ENCODE results near the gene ZFP36L2.

ZFP36L2 gene

DNA sequence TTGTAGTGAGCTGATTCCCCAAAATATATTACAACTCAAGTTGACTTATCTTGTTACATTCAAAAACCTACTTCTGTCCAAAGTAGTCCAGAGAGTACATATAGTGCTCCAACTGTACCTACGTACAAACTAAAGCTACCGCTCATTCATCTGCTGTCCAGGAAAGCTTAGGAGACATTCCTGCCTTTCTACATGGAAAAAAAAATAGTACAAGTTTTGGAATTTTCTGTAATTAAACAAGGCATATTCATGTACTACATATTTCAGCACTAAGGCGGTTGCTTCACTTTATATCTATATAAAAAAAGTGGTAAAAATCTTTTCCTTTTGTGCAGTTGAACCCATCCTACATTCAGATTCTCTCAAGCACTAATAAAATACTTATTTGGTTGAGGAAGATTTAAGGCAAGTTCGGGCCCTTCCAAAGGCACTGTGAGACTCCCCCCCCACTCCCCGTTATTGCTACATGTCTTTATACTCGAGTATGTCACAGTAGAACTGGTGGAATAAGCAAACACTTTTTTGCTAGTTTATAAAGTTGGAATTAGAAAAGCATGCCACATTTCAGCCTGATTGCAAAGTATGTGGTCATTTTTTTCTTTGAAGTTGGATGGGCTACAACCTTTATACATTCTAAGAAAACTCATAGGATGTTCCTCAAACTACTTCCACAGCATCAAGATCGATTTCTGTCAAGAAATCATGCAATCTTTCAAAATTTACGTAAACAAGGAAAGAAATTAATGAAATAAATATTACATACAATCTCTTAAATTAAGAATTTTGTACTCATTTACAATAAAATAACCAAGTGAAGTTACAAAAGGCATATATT lies 3.7 kb downstream of the ZFP36L2 start:
- DNase-seq = no peak

DNA sequence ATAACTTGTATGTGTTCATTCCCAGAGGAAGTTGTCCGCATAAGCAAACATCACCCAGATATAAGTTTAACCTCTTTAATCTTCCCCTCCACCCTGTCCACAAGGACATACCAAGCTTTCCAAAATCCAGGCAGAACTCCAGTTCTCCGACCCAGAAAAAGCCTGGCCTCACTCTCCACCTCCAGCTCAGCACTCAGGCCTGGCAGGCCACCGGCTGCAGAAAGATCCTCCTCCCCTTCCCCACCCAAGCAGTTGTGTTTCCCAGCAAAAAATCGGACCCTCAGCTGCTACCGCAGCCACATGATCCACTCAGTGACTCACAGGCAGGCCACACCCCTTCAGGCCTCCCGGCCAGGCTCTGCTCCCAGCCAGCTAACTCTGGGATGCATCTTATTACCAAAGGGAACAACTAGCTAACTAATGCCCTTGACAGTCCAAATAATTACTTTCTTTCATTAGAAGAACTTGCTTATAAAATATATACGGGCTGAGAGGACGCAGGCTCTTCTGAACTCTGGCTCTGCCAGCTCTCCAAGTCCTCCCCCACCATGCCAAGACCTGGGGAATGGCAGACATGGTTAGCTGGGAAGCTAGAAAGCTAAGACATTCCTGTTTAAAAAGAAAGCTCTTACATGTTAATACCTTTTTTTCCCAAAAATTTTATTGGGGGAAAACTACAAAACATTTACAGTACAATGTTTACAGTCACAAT lies 4.5 kb downstream of the ZFP36L2 start:
- no peak for DNase-seq

DNA sequence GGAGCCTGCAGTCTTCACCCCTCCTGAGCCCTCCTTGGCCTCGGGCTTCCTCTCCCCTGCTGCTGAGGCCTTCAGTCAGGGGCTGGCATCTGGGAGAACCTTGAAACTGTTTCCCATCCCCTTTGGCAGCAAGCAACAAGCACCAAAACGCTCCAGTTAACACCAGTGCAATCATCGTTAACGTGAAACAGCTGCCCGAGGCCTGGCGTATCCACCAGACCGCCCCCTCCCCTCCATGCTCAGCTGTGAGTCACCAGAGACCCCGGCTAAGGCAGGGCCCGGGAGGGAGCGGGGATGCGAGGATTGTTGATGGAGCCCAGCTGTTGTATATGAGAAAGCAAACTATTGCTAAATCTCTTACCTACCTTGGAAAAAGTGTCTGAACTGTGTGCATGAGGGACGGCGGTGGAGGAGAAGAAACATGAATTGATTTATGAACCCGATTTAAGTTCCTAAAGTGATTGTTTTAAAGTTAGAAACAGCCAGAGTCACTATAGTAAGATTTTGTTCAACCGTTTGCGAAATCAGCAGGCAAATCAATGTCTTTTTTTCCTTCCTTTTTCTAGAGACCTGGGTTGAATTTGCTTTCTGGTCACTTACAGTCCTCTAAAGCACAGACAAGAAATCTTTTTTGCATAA lies 5.2 kb downstream of the ZFP36L2 start:
- DNase-seq = no peak

DNA sequence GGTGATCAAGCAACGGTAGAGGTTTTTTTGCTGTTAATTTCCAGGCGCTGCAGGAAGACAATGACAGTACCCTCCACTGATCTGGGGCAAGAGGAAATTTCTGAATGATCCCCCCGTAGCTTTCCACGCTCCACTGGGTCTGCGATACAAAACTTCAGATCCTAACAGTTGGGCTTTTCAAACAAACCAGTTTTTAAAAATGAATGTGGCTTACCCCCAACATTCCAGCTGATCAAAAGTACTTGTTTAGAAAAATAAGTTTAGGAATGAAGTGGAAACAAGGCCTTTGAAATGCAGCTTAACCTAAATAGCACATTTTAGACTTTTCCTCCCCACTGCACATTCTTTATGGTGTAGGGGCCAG lies 5.7 kb downstream of the ZFP36L2 start:
- DNase-seq = no peak

DNA sequence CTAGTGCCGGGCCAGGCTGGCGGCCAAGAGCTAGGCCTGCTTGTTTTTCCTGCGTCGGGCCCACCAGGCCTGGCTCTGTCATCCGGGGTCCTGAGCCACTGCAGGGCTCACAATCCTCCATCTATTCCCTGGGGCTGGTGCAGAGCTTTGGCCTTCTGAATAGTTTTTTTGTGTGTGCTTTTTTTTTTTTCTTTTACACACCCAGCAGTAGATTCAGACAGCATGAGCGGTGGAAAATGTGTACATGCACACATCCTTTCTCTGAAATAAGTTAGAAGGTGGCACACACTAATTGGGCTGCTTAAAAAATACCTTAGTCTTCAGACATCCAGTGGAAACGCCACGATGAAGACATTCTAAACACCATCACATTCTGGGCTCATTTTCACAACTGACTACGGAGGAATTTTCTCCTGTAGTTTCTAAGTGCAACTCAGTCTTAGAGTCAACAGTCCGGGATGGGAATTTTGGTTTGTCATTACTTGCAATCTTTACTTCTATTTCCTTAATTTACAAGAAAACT lies 6.1 kb downstream of the ZFP36L2 start:
- DNase-seq = no peak

DNA sequence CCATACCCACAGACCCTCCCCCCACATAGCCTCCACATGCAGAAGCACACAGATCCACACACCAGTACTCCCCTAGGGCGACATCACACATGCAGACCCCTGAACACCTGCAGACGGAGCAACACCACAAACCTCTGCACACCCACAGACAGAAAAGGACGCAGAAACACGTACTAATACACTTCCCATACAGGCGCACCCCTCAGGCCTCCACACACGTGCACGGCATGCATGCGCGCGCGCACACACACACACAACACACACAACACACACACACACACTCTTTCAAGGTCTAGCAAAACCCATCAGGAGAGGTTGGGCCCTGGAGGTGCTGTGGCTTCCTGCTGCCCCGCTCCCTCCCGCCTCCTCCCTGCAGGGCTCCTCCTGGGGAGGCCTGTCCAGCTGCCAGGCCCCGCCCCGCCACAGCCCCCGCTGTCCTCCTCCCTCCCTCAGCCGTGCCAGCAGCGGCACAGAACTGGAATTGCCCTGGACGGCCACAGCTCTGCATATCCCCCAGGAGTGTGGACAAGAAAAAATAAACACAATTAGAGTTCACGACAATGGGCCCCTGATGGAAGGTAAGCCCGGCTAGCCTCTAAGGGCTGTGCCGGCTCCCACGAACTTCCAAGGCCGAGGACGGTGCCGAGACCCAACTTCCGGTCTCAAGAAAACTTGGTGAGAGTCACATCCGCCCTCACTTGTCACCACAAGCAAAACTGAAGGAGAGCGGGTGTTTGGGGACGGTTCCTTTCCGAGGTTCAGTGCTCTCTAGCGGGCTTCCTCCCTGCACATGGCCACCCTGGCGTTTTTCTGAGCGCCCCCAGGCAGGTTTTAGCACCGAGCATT lies 6.8 kb downstream of the ZFP36L2 start:
- peak; percentile 78 for DNase-seq

DNA sequence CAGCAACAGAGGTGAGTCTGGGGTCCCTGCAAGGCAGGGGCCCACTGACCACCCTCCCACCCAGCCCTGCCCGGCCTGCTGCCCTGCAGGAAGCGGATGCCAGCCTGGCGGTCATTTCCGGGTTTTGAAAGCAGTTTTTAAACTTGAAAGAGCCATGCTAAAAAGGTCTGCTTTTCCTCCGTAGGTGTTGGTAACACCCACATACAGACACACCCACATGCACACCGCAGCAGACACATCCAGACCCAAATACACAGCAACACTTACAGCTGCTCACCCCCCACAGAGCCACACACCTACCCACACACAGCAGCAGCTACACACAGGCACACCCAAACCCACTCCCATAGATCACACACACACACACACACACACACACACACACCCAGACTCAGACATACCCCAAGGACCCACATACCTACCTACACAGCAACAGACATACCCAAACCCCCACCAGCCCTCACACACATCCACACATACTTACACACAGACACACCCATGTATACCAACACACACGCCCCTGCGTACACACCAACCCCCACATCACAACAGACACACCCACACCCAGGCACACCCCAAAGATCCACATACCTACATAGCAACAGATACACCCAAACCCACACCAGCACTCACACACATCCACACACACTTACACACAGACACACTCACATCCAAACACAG lies 7.6 kb downstream of the ZFP36L2 start:
- DNase-seq = peak; percentile 67

DNA sequence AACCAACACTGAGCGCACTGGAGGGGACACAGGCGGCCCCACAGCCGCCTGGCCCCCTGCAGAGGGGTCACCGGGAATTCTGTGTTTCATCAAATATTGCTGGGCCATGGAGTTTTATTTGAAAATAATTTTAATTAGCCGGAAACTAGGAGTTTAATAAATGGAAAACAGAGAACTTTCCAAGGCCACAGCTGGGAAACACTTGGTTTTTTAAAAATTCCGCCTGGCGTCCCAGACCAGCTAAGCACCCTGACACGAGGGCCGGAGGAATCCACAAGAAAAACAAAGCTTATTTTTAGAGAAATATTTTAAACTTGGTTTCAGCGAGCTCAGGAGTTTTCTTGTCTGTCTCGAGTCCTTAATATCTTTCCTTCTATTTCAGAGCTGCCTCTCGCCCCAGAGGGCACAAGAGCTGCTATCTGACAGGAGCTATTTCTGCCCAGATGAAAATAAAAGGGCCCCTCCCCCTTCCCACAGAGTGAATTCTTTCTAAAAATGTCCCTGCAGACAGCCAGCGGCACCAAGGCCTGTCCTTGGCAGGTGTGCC lies 8.2 kb downstream of the ZFP36L2 start:
- DNase-seq = no peak

DNA sequence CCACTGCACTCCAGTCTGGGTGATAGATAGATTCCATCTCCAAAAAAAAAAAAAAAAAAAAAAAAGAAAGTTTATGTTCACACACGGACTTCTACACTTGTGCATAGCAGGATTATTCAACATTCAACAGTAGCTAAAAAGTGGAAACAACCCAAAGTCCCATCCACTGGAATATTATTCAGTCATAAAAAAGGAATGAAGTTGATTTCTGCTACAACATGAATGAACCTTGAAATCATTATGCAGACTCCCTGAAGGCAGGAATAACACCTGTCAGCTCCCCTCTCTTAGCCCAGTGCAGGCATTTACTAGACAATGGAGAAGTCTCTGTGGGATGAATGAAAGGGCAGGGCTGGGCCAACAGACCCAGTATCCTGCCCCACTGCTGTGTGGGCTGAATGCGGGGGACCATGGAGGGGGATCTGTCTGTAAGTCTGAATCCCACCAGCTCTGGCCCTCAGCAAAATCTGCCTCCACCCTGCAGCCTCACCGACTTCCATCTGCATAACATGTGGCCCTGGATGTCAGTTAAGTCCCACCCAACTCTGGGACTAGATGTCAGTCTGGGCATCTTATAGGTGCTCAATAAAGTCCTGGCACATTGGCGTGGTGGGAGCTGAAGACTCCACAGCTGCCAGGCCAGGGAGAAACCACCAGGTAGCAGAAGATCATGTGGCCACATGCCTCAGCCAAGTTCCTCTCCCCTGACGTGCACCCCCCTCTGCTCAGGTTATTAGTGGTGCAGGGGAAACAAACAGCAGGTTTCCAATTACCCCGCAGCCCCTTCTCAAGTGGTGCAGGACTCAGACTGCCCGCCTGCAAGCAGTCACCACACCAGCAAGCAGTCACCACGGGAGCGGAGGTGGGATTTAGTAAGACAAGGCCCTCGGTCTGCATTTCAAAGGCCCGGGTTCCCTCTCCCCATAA lies 8.9 kb downstream of the ZFP36L2 start:
- DNase-seq = no peak

DNA sequence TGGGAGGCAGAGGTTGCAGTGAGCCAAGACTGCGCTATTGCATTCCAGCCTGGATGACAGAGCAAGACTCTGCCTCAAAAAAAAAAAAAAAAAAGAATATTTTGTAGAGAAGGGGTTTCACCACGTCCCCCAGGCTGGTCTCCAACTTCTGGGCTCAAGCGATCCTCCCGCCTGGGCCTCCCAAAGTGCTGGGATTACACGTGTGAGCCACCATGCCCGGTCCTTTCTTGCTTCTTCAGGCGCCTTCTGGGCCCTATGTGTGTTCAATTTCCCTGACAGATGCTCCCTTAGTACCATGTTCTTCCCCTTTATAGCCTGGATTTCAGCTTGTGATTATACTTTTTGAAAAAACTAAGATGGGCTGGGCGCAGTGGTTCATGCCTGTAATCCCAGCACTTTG lies 9.8 kb downstream of the ZFP36L2 start:
- DNase-seq = no peak

DNA sequence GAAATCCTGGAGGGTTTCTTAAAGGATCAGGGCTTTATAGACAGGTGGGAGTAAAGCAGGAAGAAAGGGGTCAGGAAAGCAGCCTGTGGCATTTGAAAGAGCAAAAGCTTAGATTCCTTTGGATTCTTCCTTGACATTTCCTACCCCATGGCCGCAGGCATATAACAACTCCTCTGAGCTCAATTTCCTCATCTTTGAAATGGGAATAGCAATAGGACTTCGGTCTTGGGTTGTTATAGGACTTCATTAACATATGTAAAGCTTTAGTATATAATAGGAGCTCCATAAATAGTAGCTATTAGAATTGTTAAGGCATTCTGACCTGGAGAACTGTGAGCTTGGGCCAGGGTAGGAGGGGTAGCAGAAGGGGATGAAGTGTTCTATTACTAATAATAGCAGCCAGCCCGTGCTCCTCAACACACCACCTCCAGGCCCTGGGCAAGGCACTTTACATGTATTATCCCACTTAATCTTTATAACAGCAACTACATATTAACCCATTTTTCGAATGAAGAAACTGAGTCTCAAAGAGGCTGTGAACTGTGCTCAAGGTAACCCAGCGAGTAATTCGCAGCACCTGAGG lies 10.6 kb downstream of the ZFP36L2 start:
- no peak for DNase-seq

DNA sequence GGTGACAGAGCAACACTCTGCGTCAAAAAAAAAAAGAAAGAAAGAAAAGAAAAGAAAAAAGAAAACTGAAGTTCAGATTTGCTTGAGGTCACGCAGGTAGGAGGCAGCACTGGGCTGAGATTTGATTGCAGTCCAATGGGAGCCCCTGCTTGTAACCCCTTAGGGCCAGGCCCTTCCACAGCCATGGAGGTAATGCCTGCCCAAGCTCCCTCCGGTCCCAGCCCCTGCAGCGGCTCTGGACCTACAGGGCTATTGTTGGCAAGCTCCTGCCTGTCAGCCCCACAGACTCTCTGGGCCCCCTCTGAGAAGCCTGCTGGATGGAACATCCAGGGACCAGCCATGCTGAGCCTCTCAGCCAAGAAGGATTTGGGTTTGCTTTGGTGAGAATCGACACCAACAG lies 12.2 kb downstream of the ZFP36L2 start:
- no peak for DNase-seq

DNA sequence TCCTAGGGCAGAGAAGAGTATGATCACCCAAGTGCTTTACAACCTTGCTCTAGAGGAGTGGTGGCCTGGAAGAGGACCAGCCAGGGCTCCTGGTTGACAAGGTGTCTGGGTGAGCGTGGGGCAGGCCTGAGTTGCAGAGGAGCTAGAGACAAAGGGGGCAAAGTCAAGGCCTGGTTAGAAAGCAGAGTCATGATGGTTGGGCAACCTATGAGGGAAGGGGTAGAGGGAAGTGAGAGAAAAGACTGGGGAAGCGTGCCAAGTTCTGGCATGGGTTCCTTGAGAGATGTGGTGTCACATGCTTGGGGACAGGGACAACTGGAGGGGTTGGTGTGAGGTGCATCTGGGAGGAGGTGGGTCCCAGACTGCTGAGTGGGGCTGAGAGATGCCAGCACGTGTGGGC lies 13.5 kb downstream of the ZFP36L2 start:
- no peak for DNase-seq

DNA sequence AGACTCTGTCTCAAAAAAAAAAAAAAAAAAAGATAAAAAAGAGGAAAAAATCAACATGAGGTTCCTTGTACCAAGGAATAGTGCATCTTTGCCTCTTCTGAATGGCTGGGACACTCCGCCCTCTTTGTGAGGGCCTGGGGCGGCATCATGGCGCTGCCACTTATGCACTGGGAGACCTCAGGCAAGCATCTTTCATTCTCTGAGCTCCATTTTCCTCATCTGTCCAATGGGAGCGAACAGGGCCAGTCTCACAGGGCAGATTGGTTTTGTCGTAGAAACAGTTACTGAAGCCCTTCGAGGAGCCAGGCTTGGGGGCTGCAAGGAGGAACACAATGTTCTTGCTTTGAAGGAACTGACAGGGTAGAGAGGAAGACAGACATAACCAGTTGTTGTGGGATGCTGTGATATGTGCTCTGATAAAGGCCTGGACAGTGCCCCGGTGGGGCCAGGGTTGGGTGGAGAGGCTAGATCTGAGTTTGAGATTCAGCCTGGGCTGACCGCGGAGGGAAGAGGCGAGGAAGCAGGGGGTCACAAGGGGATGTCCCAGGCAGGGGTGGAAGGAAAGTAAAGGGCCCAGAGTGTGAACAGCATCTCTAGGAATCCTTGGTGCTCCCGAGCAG lies 14.1 kb downstream of the ZFP36L2 start:
- DNase-seq = no peak

DNA sequence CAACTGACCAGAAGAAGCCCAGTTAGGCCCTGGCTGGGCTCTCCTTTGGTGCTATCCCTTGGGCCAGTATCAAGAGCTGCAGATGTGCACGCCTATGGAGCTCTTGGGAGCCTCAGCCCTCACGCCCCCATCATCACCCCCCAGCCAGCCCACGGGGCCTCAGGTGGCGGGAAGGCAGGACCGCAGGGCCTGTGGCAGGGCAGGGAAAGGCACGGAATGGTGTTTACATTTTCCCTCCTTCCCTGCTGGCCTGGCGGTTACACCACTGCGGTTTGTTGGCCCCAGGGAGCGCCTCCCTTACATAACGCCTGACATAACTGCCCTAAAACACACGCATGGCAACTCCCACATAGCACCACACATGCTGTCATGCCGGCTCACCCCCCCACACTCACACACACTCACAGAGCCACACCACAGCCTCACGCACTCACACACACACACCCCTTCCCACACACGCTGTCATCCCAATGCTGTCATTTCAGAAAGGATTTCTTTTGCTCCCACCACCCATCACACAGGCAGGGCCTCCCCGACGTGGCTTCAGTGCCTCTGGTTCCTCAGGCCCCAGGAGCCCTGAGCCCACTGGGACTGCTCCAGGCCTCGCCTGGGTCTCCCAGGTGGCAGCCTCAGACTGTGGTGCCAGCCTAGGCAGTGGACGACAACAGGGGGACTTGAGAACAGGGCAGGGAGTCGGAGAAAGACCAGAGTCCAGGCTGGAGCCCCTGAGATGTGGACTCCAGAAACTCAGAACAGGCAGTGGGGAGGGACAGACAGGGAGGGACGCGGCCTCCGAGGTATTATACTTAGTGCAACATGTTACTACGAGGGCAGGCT lies 15.7 kb downstream of the ZFP36L2 start:
- DNase-seq = no peak

DNA sequence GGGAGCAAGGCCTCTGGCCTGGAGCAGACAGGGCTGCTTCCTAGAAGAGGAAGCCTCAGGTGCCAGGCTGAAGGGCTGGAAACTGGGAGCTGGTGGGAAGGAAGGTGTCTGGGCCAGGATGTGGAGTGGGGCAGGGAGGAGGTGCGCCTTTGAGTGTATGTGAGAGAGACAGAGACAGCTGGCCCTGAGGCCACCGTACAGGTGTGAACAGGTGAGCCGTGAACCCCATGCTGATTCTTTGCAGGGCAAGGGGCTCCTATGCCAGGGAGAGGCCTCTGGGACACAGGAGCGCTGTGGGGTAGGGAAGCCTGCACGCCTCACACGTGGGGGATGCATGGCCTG lies 16.3 kb downstream of the ZFP36L2 start:
- no peak for DNase-seq

DNA sequence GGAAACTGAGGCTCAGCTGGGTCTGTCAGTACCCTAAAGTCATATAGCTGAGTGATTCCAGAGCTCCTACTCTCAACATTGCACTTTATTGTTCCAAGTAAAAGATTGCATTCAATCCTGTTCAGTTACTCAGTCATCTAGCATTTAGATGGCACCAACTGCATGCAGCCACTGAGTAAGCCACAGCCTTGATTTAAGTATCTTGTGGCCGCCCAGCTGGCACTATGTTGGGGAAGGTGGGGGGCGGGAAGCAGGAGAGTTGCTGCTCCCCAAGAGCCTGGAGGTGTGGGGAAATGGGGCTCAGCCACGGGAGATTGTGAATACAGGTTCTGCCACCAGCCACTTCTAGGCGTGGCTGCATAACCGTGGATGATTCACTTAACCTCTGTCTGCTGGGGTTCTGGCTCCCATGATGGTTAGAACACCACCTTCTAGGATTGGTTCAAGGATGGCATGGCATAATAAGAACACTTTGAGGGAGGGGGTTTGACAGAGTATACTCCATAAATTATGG lies 17.1 kb downstream of the ZFP36L2 start:
- DNase-seq = no peak

DNA sequence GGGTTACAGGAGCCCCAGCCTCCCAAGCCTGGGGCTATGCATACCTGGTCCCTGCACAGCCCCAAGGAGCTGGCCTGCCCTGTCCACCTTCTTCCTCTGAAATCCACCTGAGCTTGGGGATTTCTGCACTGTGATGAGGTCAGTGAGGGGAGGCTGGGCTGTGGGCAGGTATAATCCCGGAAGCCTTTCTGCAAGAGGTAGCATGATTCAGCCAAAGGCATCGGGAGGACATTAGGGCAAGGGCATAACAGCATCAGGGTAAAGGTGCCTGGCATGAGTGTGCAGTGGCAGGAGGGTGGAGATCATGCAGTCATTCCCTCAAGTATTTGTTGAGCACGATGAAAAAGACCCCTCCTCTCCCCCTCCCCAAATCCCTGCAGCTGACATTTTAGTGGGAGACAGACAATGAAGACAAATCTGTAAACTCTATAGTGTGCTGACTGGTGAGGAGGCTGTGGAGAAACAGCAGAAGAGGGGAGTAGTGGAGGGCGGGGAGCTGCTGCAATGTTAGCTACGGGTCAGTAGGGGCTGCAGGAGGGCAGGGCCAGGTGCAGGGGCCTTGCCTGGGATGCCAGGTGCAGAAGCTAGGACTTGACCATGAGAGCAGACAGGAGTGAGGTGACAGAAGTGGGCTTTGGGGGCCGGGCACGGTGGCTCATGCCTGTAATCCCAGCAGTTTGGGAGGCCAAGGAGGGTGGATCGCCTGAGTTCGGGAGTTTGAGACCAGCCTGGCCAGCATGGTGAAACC lies 18.7 kb downstream of the ZFP36L2 start:
- DNase-seq = no peak
